ENCODE results near the gene ZNF333.
A peak's percentile ranks its signal among the peaks of the same experiment; 100 is the strongest.
"Not testable (repeated sequence)": the region's sequence is repeated elsewhere in the genome, so short reads cannot be mapped to it uniquely, and the experiment has no call there.

The ZNF333 gene

GRCh38 chr19:14746886-14747285 lies 57.0 kb downstream of the ZNF333 start:
- H3K9ac ChIP-seq (ENCODE audit: insufficient read length, low read depth), result no peak overlapping the region
- H3K9me3 ChIP-seq (ENCODE audit: insufficient read depth, low read length), result peaks cover 16% of the 10 kb centered on the region; the same call in 1 of the 2 replicates
- H3K36me3 ChIP-seq (ENCODE audit: insufficient read depth, insufficient read length, low read length), result peaks cover 5% of the 10 kb centered on the region

GRCh38 chr19:14748601-14749000 lies 58.8 kb downstream of the ZNF333 start:
- H3K4me3 ChIP-seq (ENCODE audit: insufficient read length, low read depth), result no peak overlapping the region
- TF ChIP-seq YY1 (IDR thresholded peaks at IDR 0.05; ENCODE audit: insufficient read depth, insufficient read length) (no peak), SUZ12 (IDR thresholded peaks at IDR 0.05; ENCODE audit: extremely low read depth, insufficient read depth, insufficient read length) (no peak), ZNF274 (IDR thresholded peaks at IDR 0.05; ENCODE audit: low read depth, low read length) (no peak)
- H3K36me3 ChIP-seq (ENCODE audit: insufficient read depth, insufficient read length, low read length), result no peaks in the 10 kb centered on the region
- H3K9ac ChIP-seq (ENCODE audit: insufficient read length, low read depth), result no peak overlapping the region
- peaks cover under 1% of the 10 kb centered on the region; the same call in 1 of the 2 replicates for H3K9me3 ChIP-seq (ENCODE audit: insufficient read depth, low read length)
- H3K4me1 ChIP-seq (ENCODE audit: insufficient read depth, insufficient read length), result no peaks in the 10 kb centered on the region
- no peak for DNase-seq (ENCODE audit: low read depth, low spot score)
- no peaks in the 10 kb centered on the region for H3K27me3 ChIP-seq (ENCODE audit: insufficient read depth, insufficient read length)

More at GRCh38 chr19:14746886-14747285, 57.0 kb downstream of the ZNF333 start:
- Histone ChIP-seq H3K4me1 (ENCODE audit: insufficient read depth, insufficient read length) (no peaks in the 10 kb centered on the region), H3K4me3 (ENCODE audit: insufficient read length, low read depth) (no peak overlapping the region), H3K27me3 (ENCODE audit: insufficient read depth, insufficient read length) (no peaks in the 10 kb centered on the region)
- no peak for DNase-seq (ENCODE audit: low read depth, low spot score)
- TF ChIP-seq ZNF274 (IDR thresholded peaks at IDR 0.05; ENCODE audit: low read depth, low read length), result no peak
- no peak for TF ChIP-seq YY1 (IDR thresholded peaks at IDR 0.05; ENCODE audit: insufficient read depth, insufficient read length)
- TF ChIP-seq SUZ12 (IDR thresholded peaks at IDR 0.05; ENCODE audit: extremely low read depth, insufficient read depth, insufficient read length), result no peak

GRCh38 chr19:14758816-14759215 lies 69.0 kb downstream of the ZNF333 start:
- TF ChIP-seq YY1 (IDR thresholded peaks at IDR 0.05; ENCODE audit: insufficient read depth, insufficient read length), result no peak
- TF ChIP-seq ZNF274 (IDR thresholded peaks at IDR 0.05; ENCODE audit: low read depth, low read length), result no peak
- no peak for TF ChIP-seq SUZ12 (IDR thresholded peaks at IDR 0.05; ENCODE audit: extremely low read depth, insufficient read depth, insufficient read length)
- Histone ChIP-seq H3K4me1 (ENCODE audit: insufficient read depth, insufficient read length) (no peaks in the 10 kb centered on the region), H3K9me3 (ENCODE audit: insufficient read depth, low read length) (no peaks in the 10 kb centered on the region), H3K36me3 (ENCODE audit: insufficient read depth, insufficient read length, low read length) (no peaks in the 10 kb centered on the region), H3K27me3 (ENCODE audit: insufficient read depth, insufficient read length) (peaks cover 5% of the 10 kb centered on the region), H3K9ac (ENCODE audit: insufficient read length, low read depth) (no peak overlapping the region), H3K4me3 (ENCODE audit: insufficient read length, low read depth) (peak overlapping the region; percentile 15)
- DNase-seq (ENCODE audit: low read depth, low spot score), result peak; percentile 57

GRCh38 chr19:14761607-14762006 lies 71.8 kb downstream of the ZNF333 start:
- no peak overlapping the region for H3K9ac ChIP-seq (ENCODE audit: insufficient read length, low read depth)
- no peak for DNase-seq (ENCODE audit: low read depth, low spot score)
- no peaks in the 10 kb centered on the region for H3K9me3 ChIP-seq (ENCODE audit: insufficient read depth, low read length)
- no peaks in the 10 kb centered on the region for H3K36me3 ChIP-seq (ENCODE audit: insufficient read depth, insufficient read length, low read length)
- H3K4me3 ChIP-seq (ENCODE audit: insufficient read length, low read depth), result no peak overlapping the region
- no peaks in the 10 kb centered on the region for H3K4me1 ChIP-seq (ENCODE audit: insufficient read depth, insufficient read length)
- H3K27me3 ChIP-seq (ENCODE audit: insufficient read depth, insufficient read length), result peaks cover 8% of the 10 kb centered on the region
- TF ChIP-seq YY1 (IDR thresholded peaks at IDR 0.05; ENCODE audit: insufficient read depth, insufficient read length), result no peak
- TF ChIP-seq SUZ12 (IDR thresholded peaks at IDR 0.05; ENCODE audit: extremely low read depth, insufficient read depth, insufficient read length), result no peak
- TF ChIP-seq ZNF274 (IDR thresholded peaks at IDR 0.05; ENCODE audit: low read depth, low read length), result no peak

- Histone ChIP-seq H3K4me3 (ENCODE audit: insufficient read length, low read depth) (no peak overlapping the region), H3K9ac (ENCODE audit: insufficient read length, low read depth) (no peak overlapping the region), H3K36me3 (ENCODE audit: insufficient read depth, insufficient read length, low read length) (no peaks in the 10 kb centered on the region), H3K27me3 (ENCODE audit: insufficient read depth, insufficient read length) (peaks cover 8% of the 10 kb centered on the region), H3K4me1 (ENCODE audit: insufficient read depth, insufficient read length) (no peaks in the 10 kb centered on the region), H3K9me3 (ENCODE audit: insufficient read depth, low read length) (no peaks in the 10 kb centered on the region)
- DNase-seq (ENCODE audit: low read depth, low spot score), result no peak
- TF ChIP-seq YY1 (IDR thresholded peaks at IDR 0.05; ENCODE audit: insufficient read depth, insufficient read length) (no peak), ZNF274 (IDR thresholded peaks at IDR 0.05; ENCODE audit: low read depth, low read length) (no peak), SUZ12 (IDR thresholded peaks at IDR 0.05; ENCODE audit: extremely low read depth, insufficient read depth, insufficient read length) (no peak)
Measured at GRCh38 chr19:14762111-14762510, 72.3 kb downstream of the ZNF333 start.

GRCh38 chr19:14763497-14764145 lies 73.8 kb downstream of the ZNF333 start:
- no peak for DNase-seq (ENCODE audit: low read depth, low spot score)
- Histone ChIP-seq H3K9me3 (ENCODE audit: insufficient read depth, low read length) (no peaks in the 10 kb centered on the region), H3K27me3 (ENCODE audit: insufficient read depth, insufficient read length) (peaks cover 8% of the 10 kb centered on the region), H3K4me1 (ENCODE audit: insufficient read depth, insufficient read length) (no peaks in the 10 kb centered on the region), H3K9ac (ENCODE audit: insufficient read length, low read depth) (no peak overlapping the region), H3K4me3 (ENCODE audit: insufficient read length, low read depth) (no peak overlapping the region), H3K36me3 (ENCODE audit: insufficient read depth, insufficient read length, low read length) (peaks cover 2% of the 10 kb centered on the region)
- TF ChIP-seq ZNF274 (IDR thresholded peaks at IDR 0.05; ENCODE audit: low read depth, low read length) (no peak), SUZ12 (IDR thresholded peaks at IDR 0.05; ENCODE audit: extremely low read depth, insufficient read depth, insufficient read length) (no peak), YY1 (IDR thresholded peaks at IDR 0.05; ENCODE audit: insufficient read depth, insufficient read length) (no peak)

- DNase-seq (ENCODE audit: low read depth, low spot score), result no peak
- H3K4me3 ChIP-seq (ENCODE audit: insufficient read length, low read depth), result no peak overlapping the region
- no peak overlapping the region for H3K9ac ChIP-seq (ENCODE audit: insufficient read length, low read depth)
- peaks cover 2% of the 10 kb centered on the region for H3K36me3 ChIP-seq (ENCODE audit: insufficient read depth, insufficient read length, low read length)
- H3K4me1 ChIP-seq (ENCODE audit: insufficient read depth, insufficient read length), result no peaks in the 10 kb centered on the region
- peaks cover 8% of the 10 kb centered on the region for H3K27me3 ChIP-seq (ENCODE audit: insufficient read depth, insufficient read length)
- no peaks in the 10 kb centered on the region for H3K9me3 ChIP-seq (ENCODE audit: insufficient read depth, low read length)
- TF ChIP-seq YY1 (IDR thresholded peaks at IDR 0.05; ENCODE audit: insufficient read depth, insufficient read length), result no peak
- no peak for TF ChIP-seq SUZ12 (IDR thresholded peaks at IDR 0.05; ENCODE audit: extremely low read depth, insufficient read depth, insufficient read length)
- TF ChIP-seq ZNF274 (IDR thresholded peaks at IDR 0.05; ENCODE audit: low read depth, low read length), result no peak
Measured at GRCh38 chr19:14764401-14764800, 74.6 kb downstream of the ZNF333 start.

- not testable (repeated sequence) for H3K27me3 ChIP-seq (ENCODE audit: insufficient read depth, insufficient read length); DNase-seq (ENCODE audit: low read depth, low spot score); H3K4me3 ChIP-seq (ENCODE audit: insufficient read length, low read depth); H3K36me3 ChIP-seq (ENCODE audit: insufficient read depth, insufficient read length, low read length); H3K4me1 ChIP-seq (ENCODE audit: insufficient read depth, insufficient read length); H3K9me3 ChIP-seq (ENCODE audit: insufficient read depth, low read length); H3K9ac ChIP-seq (ENCODE audit: insufficient read length, low read depth)
Measured at GRCh38 chr19:14765403-14765802, 75.6 kb downstream of the ZNF333 start.

- H3K36me3 ChIP-seq (ENCODE audit: insufficient read depth, insufficient read length, low read length); H3K4me3 ChIP-seq (ENCODE audit: insufficient read length, low read depth): not testable (repeated sequence)
Measured at GRCh38 chr19:14765841-14766240, 76.0 kb downstream of the ZNF333 start.

More at GRCh38 chr19:14765841-14766240, 76.0 kb downstream of the ZNF333 start:
- not testable (repeated sequence) for DNase-seq (ENCODE audit: low read depth, low spot score); H3K9ac ChIP-seq (ENCODE audit: insufficient read length, low read depth); H3K4me1 ChIP-seq (ENCODE audit: insufficient read depth, insufficient read length); H3K9me3 ChIP-seq (ENCODE audit: insufficient read depth, low read length); H3K27me3 ChIP-seq (ENCODE audit: insufficient read depth, insufficient read length)
